Fibroblast of lung (primary cell): ENCODE data around the gene CIAO3. TPM values are rescaled to one million over a fixed set of nuclear protein-coding genes. Genes with fewer than 3 reads are reported as not detected.

ENCODE experiments used
- DNase-seq, 2 donors: peaks; one replicate each; pipeline versions ENCODE4 v3.0.0 to v3.0.0-alpha.2; 2010; ENCODE audit warnings: low read depth in 2 of 2
- H2AFZ ChIP-seq: 2 replicates; pipeline ENCODE4 v1.5.1; 2012; ENCODE audit warnings: low read length, control low read depth, inconsistent platforms
- H3K27ac ChIP-seq: 2 replicates; pipeline ENCODE4 v1.5.1; 2011; ENCODE audit warnings: low read length, control low read depth; ENCODE audit not compliant: insufficient read depth
- H3K27me3 ChIP-seq: 2 replicates; pipeline ENCODE4 v1.5.1; 2011; ENCODE audit warnings: mild to moderate bottlenecking, low read length; ENCODE audit not compliant: control insufficient read depth, insufficient read depth
- H3K36me3 ChIP-seq: 2 replicates; pipeline ENCODE4 v1.5.1; 2011; ENCODE audit warnings: low read length; ENCODE audit not compliant: control insufficient read depth, insufficient read depth
- H3K4me1 ChIP-seq: 2 replicates; pipeline ENCODE4 v1.5.1; 2011; ENCODE audit warnings: low read length; ENCODE audit not compliant: control insufficient read depth, insufficient read depth; ENCODE audit errors: extremely low read depth
- H3K4me2 ChIP-seq: 2 replicates; pipeline ENCODE4 v1.5.1; 2011; ENCODE audit warnings: low read length, control low read depth; ENCODE audit not compliant: insufficient read depth; ENCODE audit errors: extremely low read depth
- H3K4me3 ChIP-seq, 4 experiments: fragments of 200-600 bp in 1 of 4; sonication (generic) in 1 of 4; replicated peaks in 1 of 4; 2 replicates each; pipeline ENCODE4 v1.5.1; 2011 to 2016; ENCODE audit warnings: low read length in 4 of 4, low read depth in 3 of 4, mild to moderate bottlenecking in 3 of 4, control low read depth in 2 of 4, inconsistent platforms in 1 of 4, mixed read lengths in 1 of 4; ENCODE audit not compliant: insufficient read depth in 1 of 4; ENCODE audit errors: control extremely low read depth in 1 of 4
- H3K79me2 ChIP-seq: 2 replicates; pipeline ENCODE4 v1.5.1; 2012; ENCODE audit warnings: mild to moderate bottlenecking, low read length, inconsistent platforms; ENCODE audit not compliant: control insufficient read depth, insufficient read depth
- H3K9ac ChIP-seq: 2 replicates; pipeline ENCODE4 v1.5.1; 2011; ENCODE audit warnings: mild to moderate bottlenecking, low read length, control low read depth; ENCODE audit not compliant: insufficient read depth
- H3K9me3 ChIP-seq: 2 replicates; pipeline ENCODE4 v1.5.1; 2012; ENCODE audit warnings: low read depth, low read length; ENCODE audit not compliant: control insufficient read depth, insufficient read depth
- H4K20me1 ChIP-seq: 2 replicates; pipeline ENCODE4 v1.5.1; 2011; ENCODE audit warnings: low read length; ENCODE audit not compliant: control insufficient read depth, insufficient read depth; ENCODE audit errors: extremely low read depth
- EZH2 ChIP-seq: IDR thresholded peaks from 2 replicates; pipeline ENCODE4 v1.5.1; 2012; ENCODE audit warnings: low read length, control low read depth, mild to moderate bottlenecking; ENCODE audit errors: missing control alignments
- polyA plus RNA-seq, 2 donors: library from polyadenylated mRNA; depleted of rRNA in 1 of 2; stranded (reverse) in 1 of 2; unstranded in 1 of 2; fragments of >200 nt; gene quantifications; 2 replicates each; pipeline ENCODE4 v1.2.1, GENCODE V29; 2011 to 2012; ENCODE audit warnings: missing spikeins in 1 of 2
- total RNA-seq: library from RNA; depleted of rRNA; stranded (reverse); fragments of >200 nt; gene quantifications from 2 replicates; pipeline ENCODE4 v1.2.1, GENCODE V29; 2014
- TF ChIP-seq, protein P1 (sequence below), 2 donors: IDR thresholded peaks in 1 of 2; conservative IDR thresholded peaks in 1 of 2; 1 replicate in 1 of 2; 2 replicates in 1 of 2; pipeline ENCODE4 v1.5.1; 2011 to 2012; ENCODE audit warnings: low read length in 2 of 2, control low read depth in 1 of 2, inconsistent platforms in 1 of 2, low read depth in 1 of 2, mild to moderate bottlenecking in 1 of 2

The CIAO3 gene
- total and polyA plus RNA-seq, 2 donors (not counting 1 experiment from before 2014, with no cell fraction given) = 9.3 to 31.0 TPM

DNA sequence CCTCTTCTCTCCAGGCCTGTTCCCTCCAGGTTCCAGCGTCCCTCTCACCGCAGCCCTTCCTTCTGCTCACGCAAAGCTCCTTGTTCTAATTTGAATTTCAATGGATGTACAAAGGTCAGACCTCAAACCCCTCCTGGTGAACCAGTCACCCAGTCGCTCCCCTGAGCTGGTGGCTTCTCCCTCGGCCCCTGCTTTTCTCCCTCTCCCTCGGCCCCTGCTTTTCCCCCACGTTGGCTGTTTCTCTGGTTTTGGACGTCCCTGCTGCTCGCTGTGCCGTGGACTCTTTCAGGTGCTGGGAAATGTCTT is 11.2 kb upstream of the CIAO3 start:
- Histone ChIP-seq H3K27ac (no peak overlapping the region), H2AFZ (no peak overlapping the region), H3K27me3 (peaks cover 9% of the 10 kb centered on the region), H3K9ac (no peak overlapping the region), H3K36me3 (no peaks in the 10 kb centered on the region), H3K4me2 (no peak overlapping the region), H3K4me1 (no peaks in the 10 kb centered on the region), H4K20me1 (no peaks in the 10 kb centered on the region), H3K79me2 (no peaks in the 10 kb centered on the region), H3K9me3 (no peaks in the 10 kb centered on the region), H3K4me3 (no peak overlapping the region)
- no peak for DNase-seq
- TF ChIP-seq, protein P1, sequence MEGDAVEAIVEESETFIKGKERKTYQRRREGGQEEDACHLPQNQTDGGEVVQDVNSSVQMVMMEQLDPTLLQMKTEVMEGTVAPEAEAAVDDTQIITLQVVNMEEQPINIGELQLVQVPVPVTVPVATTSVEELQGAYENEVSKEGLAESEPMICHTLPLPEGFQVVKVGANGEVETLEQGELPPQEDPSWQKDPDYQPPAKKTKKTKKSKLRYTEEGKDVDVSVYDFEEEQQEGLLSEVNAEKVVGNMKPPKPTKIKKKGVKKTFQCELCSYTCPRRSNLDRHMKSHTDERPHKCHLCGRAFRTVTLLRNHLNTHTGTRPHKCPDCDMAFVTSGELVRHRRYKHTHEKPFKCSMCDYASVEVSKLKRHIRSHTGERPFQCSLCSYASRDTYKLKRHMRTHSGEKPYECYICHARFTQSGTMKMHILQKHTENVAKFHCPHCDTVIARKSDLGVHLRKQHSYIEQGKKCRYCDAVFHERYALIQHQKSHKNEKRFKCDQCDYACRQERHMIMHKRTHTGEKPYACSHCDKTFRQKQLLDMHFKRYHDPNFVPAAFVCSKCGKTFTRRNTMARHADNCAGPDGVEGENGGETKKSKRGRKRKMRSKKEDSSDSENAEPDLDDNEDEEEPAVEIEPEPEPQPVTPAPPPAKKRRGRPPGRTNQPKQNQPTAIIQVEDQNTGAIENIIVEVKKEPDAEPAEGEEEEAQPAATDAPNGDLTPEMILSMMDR (conservative IDR thresholded peaks at IDR 0.05 in 1 of 2, IDR thresholded peaks at IDR 0.05 in 1 of 2; ENCODE audit: low read depth in 1 of 2, low read length in 2 of 2) = no peak
- no peak for TF ChIP-seq EZH2

DNA sequence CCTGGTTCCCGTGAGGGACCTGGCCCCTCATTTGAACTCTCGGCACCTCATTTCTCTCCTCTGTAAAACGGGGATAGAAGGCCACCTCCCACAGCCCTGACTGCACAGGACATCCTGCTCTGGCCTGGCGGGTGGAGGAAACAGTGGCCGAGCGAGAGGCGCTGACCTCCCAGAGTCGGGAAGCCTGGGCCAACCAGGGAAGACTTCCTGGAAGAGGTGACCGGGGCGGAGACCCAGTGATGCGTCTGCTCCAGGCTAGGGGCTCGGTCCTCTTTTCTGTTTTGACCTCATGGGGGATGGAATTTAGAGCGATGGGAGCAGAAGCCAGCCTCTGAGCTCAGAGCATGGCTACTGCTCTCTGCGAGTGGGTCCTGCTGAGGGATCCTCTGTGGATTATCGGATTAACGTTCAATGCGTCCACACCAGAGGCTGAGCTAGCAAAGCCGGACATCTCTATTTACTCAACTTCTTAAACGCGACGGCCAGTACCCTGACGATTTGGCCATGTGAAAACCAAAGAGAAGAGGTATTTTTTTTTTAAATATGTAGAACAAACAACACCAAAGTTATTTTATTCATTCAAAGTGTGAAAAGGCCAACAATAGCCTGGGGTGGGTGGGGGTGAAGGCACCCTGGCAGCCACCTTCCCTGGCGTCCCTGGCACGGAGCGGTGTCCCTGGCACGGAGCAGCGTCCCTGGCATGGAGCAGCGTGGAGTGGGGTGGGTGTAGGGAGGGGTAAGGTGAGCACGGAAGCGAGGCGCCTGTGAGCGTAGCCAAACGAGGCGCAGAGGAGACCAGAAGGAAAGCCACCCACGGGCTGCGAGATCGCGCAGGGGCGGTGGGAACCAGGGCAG is 10.6 kb upstream of the CIAO3 start:
- H3K4me1 ChIP-seq = no peaks in the 10 kb centered on the region
- no peak overlapping the region for H3K9ac ChIP-seq
- H4K20me1 ChIP-seq = no peaks in the 10 kb centered on the region
- H3K79me2 ChIP-seq = no peaks in the 10 kb centered on the region
- H3K36me3 ChIP-seq = no peaks in the 10 kb centered on the region
- H3K9me3 ChIP-seq = no peaks in the 10 kb centered on the region
- TF ChIP-seq, protein P1 (conservative IDR thresholded peaks at IDR 0.05 in 1 of 2, IDR thresholded peaks at IDR 0.05 in 1 of 2; ENCODE audit: low read depth in 1 of 2, low read length in 2 of 2) = no peak
- no peak for TF ChIP-seq EZH2
- H3K27ac ChIP-seq = no peak overlapping the region
- no peak overlapping the region for H3K4me2 ChIP-seq
- peaks cover 9% of the 10 kb centered on the region for H3K27me3 ChIP-seq
- H3K4me3 ChIP-seq = no peak overlapping the region
- no peak for DNase-seq
- no peak overlapping the region for H2AFZ ChIP-seq

DNA sequence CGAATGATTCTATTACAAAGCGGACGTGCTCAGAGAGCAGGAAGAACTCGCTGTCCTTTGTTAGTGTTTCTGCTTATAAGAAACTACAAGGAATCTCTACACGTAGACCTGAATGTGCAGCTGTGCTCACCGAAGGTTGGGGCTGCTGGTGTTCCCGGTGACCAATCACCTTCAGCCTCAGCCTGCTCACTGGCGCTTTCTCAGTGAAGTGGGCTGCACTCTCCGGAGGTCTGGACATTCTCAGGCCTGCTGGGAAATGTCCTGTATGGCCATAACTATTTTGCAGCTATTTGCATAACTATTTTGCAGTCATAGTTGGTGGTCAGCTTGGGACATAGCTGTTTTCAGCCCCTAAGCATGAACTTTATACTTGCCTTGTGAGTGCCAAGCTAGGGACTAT is 9.7 kb upstream of the CIAO3 start:
- TF ChIP-seq, protein P1 (conservative IDR thresholded peaks at IDR 0.05 in 1 of 2, IDR thresholded peaks at IDR 0.05 in 1 of 2; ENCODE audit: low read depth in 1 of 2, low read length in 2 of 2) = no peak
- no peak for TF ChIP-seq EZH2
- H3K36me3 ChIP-seq = no peaks in the 10 kb centered on the region
- H2AFZ ChIP-seq = no peak overlapping the region
- H3K9ac ChIP-seq = no peak overlapping the region
- no peak for DNase-seq
- H3K27me3 ChIP-seq = peaks cover 9% of the 10 kb centered on the region
- no peak overlapping the region for H3K4me3 ChIP-seq
- H3K9me3 ChIP-seq = no peaks in the 10 kb centered on the region
- H3K79me2 ChIP-seq = no peaks in the 10 kb centered on the region
- H3K4me2 ChIP-seq = no peak overlapping the region
- no peaks in the 10 kb centered on the region for H3K4me1 ChIP-seq
- H4K20me1 ChIP-seq = no peaks in the 10 kb centered on the region
- no peak overlapping the region for H3K27ac ChIP-seq
